Measurements from ENCODE around the gene RUNX2.

Gene RUNX2

GRCh38 chr6:45441851-45442453 lies 113.8 kb downstream of the RUNX2 start:
- H3K27me3 Mint-ChIP-seq (ENCODE audit: low read depth), result no peaks in the 10 kb centered on the region
- H3K9me3 Mint-ChIP-seq, result no peaks in the 10 kb centered on the region
- H3K36me3 Mint-ChIP-seq (ENCODE audit: low read depth), result peaks cover 20% of the 10 kb centered on the region
- peak overlapping the region; percentile 29 for H3K27ac Mint-ChIP-seq
- H3K4me1 Mint-ChIP-seq (ENCODE audit: low read depth), result peaks cover 47% of the 10 kb centered on the region
- H3K4me3 Mint-ChIP-seq, result no peak overlapping the region

DNA sequence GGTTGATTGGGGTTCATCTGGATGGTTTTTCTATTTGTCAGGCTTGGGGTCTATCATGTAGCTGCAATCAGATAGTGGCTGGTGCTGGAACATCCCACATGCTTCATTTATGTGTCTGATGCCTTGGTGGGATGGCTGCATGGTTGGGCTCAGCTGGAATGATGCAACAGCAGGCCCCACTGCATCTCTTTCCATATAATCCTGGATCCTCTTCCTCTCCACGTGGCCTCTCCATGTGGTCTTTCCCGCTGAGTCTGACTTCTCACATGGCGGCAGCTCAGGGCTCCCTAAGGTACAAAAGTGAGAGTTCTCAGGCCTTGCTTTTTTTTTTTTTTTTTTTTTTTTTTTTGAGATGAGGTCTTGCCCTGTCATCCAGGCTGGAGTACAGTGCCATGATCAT lies 114.6 kb downstream of the RUNX2 start:
- Mint-ChIP-seq H3K36me3 (ENCODE audit: low read depth) (peaks cover 22% of the 10 kb centered on the region), H3K27ac (no peak overlapping the region), H3K9me3 (no peaks in the 10 kb centered on the region), H3K4me3 (no peak overlapping the region), H3K4me1 (ENCODE audit: low read depth) (peaks cover 44% of the 10 kb centered on the region), H3K27me3 (ENCODE audit: low read depth) (no peaks in the 10 kb centered on the region)

- H3K27me3 Mint-ChIP-seq (ENCODE audit: low read depth), result no peaks in the 10 kb centered on the region
- peak overlapping the region; percentile 72 for H3K27ac Mint-ChIP-seq
- H3K4me1 Mint-ChIP-seq (ENCODE audit: low read depth), result peaks cover 45% of the 10 kb centered on the region
- peaks cover 20% of the 10 kb centered on the region for H3K36me3 Mint-ChIP-seq (ENCODE audit: low read depth)
- H3K4me3 Mint-ChIP-seq, result no peak overlapping the region
- H3K9me3 Mint-ChIP-seq, result no peaks in the 10 kb centered on the region
Observed at GRCh38 chr6:45445364-45445748, 117.2 kb downstream of the RUNX2 start.

- Mint-ChIP-seq H3K4me3 (peak overlapping the region; percentile 14), H3K27me3 (ENCODE audit: low read depth) (no peaks in the 10 kb centered on the region), H3K4me1 (ENCODE audit: low read depth) (peaks cover 49% of the 10 kb centered on the region), H3K9me3 (no peaks in the 10 kb centered on the region), H3K27ac (peak overlapping the region; percentile 72), H3K36me3 (ENCODE audit: low read depth) (peaks cover 23% of the 10 kb centered on the region)
Observed at GRCh38 chr6:45445749-45446549, 117.8 kb downstream of the RUNX2 start.

GRCh38 chr6:45447005-45447404 lies 118.9 kb downstream of the RUNX2 start:
- H3K27ac Mint-ChIP-seq, result no peak overlapping the region
- H3K36me3 Mint-ChIP-seq (ENCODE audit: low read depth), result peaks cover 30% of the 10 kb centered on the region
- no peaks in the 10 kb centered on the region for H3K27me3 Mint-ChIP-seq (ENCODE audit: low read depth)
- H3K4me3 Mint-ChIP-seq, result no peak overlapping the region
- H3K9me3 Mint-ChIP-seq, result no peaks in the 10 kb centered on the region
- peaks cover 51% of the 10 kb centered on the region for H3K4me1 Mint-ChIP-seq (ENCODE audit: low read depth)

DNA sequence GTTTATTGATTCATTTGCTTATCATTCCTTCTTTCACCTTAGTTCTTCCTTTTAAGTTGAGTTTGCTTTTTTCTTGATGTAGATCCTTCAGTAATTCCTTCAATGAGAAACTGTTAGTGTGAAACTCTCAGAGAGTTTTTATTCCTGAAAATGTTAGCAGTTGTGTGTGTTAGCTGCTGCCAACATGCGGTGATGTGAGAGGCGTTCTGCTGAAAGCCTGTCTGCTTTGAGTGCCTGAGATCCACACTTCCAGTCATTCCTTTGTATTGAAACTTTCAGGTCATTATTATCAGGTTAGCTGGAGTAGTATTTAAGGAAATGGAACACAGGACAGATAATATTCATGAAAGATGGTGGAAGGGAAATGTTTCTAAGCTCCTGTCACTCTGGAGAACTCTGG lies 119.6 kb downstream of the RUNX2 start:
- Mint-ChIP-seq H3K36me3 (ENCODE audit: low read depth) (peaks cover 28% of the 10 kb centered on the region), H3K27me3 (ENCODE audit: low read depth) (no peaks in the 10 kb centered on the region), H3K4me3 (no peak overlapping the region), H3K9me3 (no peaks in the 10 kb centered on the region), H3K4me1 (ENCODE audit: low read depth) (peaks cover 50% of the 10 kb centered on the region), H3K27ac (peak overlapping the region; percentile 10)

- peaks cover 49% of the 10 kb centered on the region for H3K4me1 Mint-ChIP-seq (ENCODE audit: low read depth)
Observed at GRCh38 chr6:45448417-45449389, 120.6 kb downstream of the RUNX2 start.

GRCh38 chr6:45450132-45450531 lies 122.0 kb downstream of the RUNX2 start:
- Mint-ChIP-seq H3K9me3 (no peaks in the 10 kb centered on the region), H3K4me1 (ENCODE audit: low read depth) (peaks cover 47% of the 10 kb centered on the region), H3K4me3 (no peak overlapping the region), H3K27me3 (ENCODE audit: low read depth) (no peaks in the 10 kb centered on the region), H3K36me3 (ENCODE audit: low read depth) (peaks cover 25% of the 10 kb centered on the region), H3K27ac (no peak overlapping the region)

More at GRCh38 chr6:45448417-45449389, 120.6 kb downstream of the RUNX2 start:
- Mint-ChIP-seq H3K36me3 (ENCODE audit: low read depth) (peaks cover 27% of the 10 kb centered on the region), H3K9me3 (no peaks in the 10 kb centered on the region), H3K27ac (peak overlapping the region; percentile 41), H3K27me3 (ENCODE audit: low read depth) (no peaks in the 10 kb centered on the region), H3K4me3 (peak overlapping the region; percentile 36)

DNA sequence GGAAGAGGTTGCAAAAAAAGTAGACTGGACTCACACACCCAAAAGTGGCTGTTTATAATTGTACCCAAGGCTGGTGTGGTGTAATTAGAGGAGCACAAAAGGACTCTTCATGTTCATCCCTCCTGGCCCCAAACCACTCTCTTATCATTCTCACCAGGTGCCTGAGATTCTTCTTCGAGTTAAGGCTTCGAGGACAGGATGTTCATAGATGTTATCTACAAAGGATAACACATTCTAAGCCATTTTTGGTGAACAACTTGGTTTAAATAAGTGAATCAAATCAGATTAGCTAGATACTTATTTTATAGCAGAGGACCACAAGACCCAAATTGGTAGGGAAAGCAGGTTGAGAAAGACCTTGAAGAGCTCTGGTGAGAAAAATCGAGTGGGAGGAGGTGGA lies 122.7 kb downstream of the RUNX2 start:
- H3K4me3 Mint-ChIP-seq, result no peak overlapping the region

GRCh38 chr6:45454008-45454911 lies 126.1 kb downstream of the RUNX2 start:
- Mint-ChIP-seq H3K36me3 (ENCODE audit: low read depth) (peaks cover 25% of the 10 kb centered on the region), H3K27ac (no peak overlapping the region), H3K9me3 (no peaks in the 10 kb centered on the region), H3K4me1 (ENCODE audit: low read depth) (peaks cover 23% of the 10 kb centered on the region), H3K27me3 (ENCODE audit: low read depth) (no peaks in the 10 kb centered on the region), H3K4me3 (no peak overlapping the region)

More for the DNA sequence above, 122.7 kb downstream of the RUNX2 start:
- H3K4me1 Mint-ChIP-seq (ENCODE audit: low read depth), result peaks cover 40% of the 10 kb centered on the region
- no peaks in the 10 kb centered on the region for H3K27me3 Mint-ChIP-seq (ENCODE audit: low read depth)
- no peak overlapping the region for H3K27ac Mint-ChIP-seq
- peaks cover 25% of the 10 kb centered on the region for H3K36me3 Mint-ChIP-seq (ENCODE audit: low read depth)
- H3K9me3 Mint-ChIP-seq, result no peaks in the 10 kb centered on the region

DNA sequence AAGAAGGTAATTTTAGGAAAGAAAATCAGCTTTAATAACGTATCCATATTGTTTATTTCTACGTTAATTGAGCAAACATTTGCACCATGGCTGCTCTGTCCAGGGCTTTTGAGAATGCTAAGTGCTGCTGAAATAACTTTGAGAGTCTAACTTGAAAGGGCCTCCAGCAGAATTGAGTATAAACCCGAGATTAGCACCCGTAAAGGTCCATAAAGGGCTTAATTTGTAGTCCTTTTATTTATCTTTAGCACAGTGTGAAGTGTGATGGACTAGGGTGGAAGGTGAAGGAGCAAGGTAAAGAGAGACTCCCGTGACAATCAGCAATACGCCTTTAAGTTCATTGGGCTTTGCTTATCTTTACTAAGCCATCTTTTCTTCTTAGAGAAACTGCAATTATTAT lies 127.3 kb downstream of the RUNX2 start:
- H3K36me3 Mint-ChIP-seq (ENCODE audit: low read depth), result peaks cover 23% of the 10 kb centered on the region

GRCh38 chr6:45457141-45457540 lies 129.0 kb downstream of the RUNX2 start:
- peaks cover 14% of the 10 kb centered on the region for H3K4me1 Mint-ChIP-seq (ENCODE audit: low read depth)
- H3K9me3 Mint-ChIP-seq, result no peaks in the 10 kb centered on the region
- H3K36me3 Mint-ChIP-seq (ENCODE audit: low read depth), result peaks cover 12% of the 10 kb centered on the region
- no peak overlapping the region for H3K27ac Mint-ChIP-seq
- no peak overlapping the region for H3K4me3 Mint-ChIP-seq
- H3K27me3 Mint-ChIP-seq (ENCODE audit: low read depth), result no peaks in the 10 kb centered on the region

More for the DNA sequence above, 127.3 kb downstream of the RUNX2 start:
- no peak overlapping the region for H3K4me3 Mint-ChIP-seq
- H3K27ac Mint-ChIP-seq, result no peak overlapping the region
- no peaks in the 10 kb centered on the region for H3K27me3 Mint-ChIP-seq (ENCODE audit: low read depth)
- H3K9me3 Mint-ChIP-seq, result no peaks in the 10 kb centered on the region
- H3K4me1 Mint-ChIP-seq (ENCODE audit: low read depth), result peaks cover 21% of the 10 kb centered on the region

- no peaks in the 10 kb centered on the region for H3K9me3 Mint-ChIP-seq
- peaks cover 8% of the 10 kb centered on the region for H3K36me3 Mint-ChIP-seq (ENCODE audit: low read depth)
- no peak overlapping the region for H3K4me3 Mint-ChIP-seq
- H3K27ac Mint-ChIP-seq, result no peak overlapping the region
- peaks cover 12% of the 10 kb centered on the region for H3K4me1 Mint-ChIP-seq (ENCODE audit: low read depth)
- no peaks in the 10 kb centered on the region for H3K27me3 Mint-ChIP-seq (ENCODE audit: low read depth)
Observed at GRCh38 chr6:45458672-45459071, 130.5 kb downstream of the RUNX2 start.
